HG03432 (cell line): ENCODE results near the gene UNC5B.

Source experiments
- ATAC-seq: cut with Tn5 transposase; IDR thresholded peaks from one replicate; pipeline ENCODE4 v1.9.1; 2021; ENCODE audit warnings: mild to moderate bottlenecking, moderate library complexity; ENCODE audit not compliant: unreplicated experiment

The UNC5B gene

GRCh38 chr10:71251319-71251718, 38.9 kb downstream of the UNC5B start:
- ATAC-seq = no peak

- ATAC-seq = no peak
Observed at GRCh38 chr10:71252220-71252619, 39.9 kb downstream of the UNC5B start.

GRCh38 chr10:71253981-71254818, 41.8 kb downstream of the UNC5B start:
- no peak for ATAC-seq

- ATAC-seq = no peak
Observed at GRCh38 chr10:71254834-71255549, 42.6 kb downstream of the UNC5B start.

- ATAC-seq = no peak
Observed at GRCh38 chr10:71255550-71255807, 43.1 kb downstream of the UNC5B start.

- ATAC-seq = no peak
Observed at GRCh38 chr10:71255808-71256660, 43.7 kb downstream of the UNC5B start.

GRCh38 chr10:71256661-71257318, 44.4 kb downstream of the UNC5B start:
- no peak for ATAC-seq

- ATAC-seq = no peak
Observed at GRCh38 chr10:71257319-71257997, 45.1 kb downstream of the UNC5B start.

- ATAC-seq = no peak
Observed at GRCh38 chr10:71258046-71258445, 45.7 kb downstream of the UNC5B start.

- no peak for ATAC-seq
Observed at GRCh38 chr10:71258446-71259145, 46.2 kb downstream of the UNC5B start.

- no peak for ATAC-seq
Observed at GRCh38 chr10:71259282-71259681, 46.9 kb downstream of the UNC5B start.

- no peak for ATAC-seq
Observed at GRCh38 chr10:71259815-71260501, 47.6 kb downstream of the UNC5B start.

GRCh38 chr10:71260622-71261325, 48.4 kb downstream of the UNC5B start:
- no peak for ATAC-seq

- no peak for ATAC-seq
Observed at GRCh38 chr10:71262027-71262426, 49.7 kb downstream of the UNC5B start.

- no peak for ATAC-seq
Observed at GRCh38 chr10:71262817-71263216, 50.4 kb downstream of the UNC5B start.

GRCh38 chr10:71263376-71263775, 51.0 kb downstream of the UNC5B start:
- no peak for ATAC-seq

GRCh38 chr10:71264345-71265200, 52.2 kb downstream of the UNC5B start:
- ATAC-seq = no peak

GRCh38 chr10:71265201-71265575, 52.8 kb downstream of the UNC5B start:
- ATAC-seq = no peak
